Stomach (tissue), 9 donors: Measurements from ENCODE around the gene LCLAT1. TPM values are rescaled to one million over a fixed set of nuclear protein-coding genes. Genes with fewer than 3 reads are reported as not detected.

Source experiments
- DNase-seq, 2 donors: peaks; one replicate each; pipeline versions ENCODE4 v3.0.0 to v3.0.0-alpha.2; 2013 to 2019
- H3K27ac ChIP-seq, 5 donors: fragments of 200-600 bp in 4 of 5; sonication (generic) in 4 of 5; one replicate each; pipeline ENCODE4 v1.5.1; 2013 to 2019; ENCODE audit warnings: mild to moderate bottlenecking in 1 of 5, moderate library complexity in 1 of 5
- H3K27me3 ChIP-seq, 3 donors: fragments of 200-600 bp; sonication (generic); one replicate each; pipeline ENCODE4 v1.5.1; 2017 to 2019; ENCODE audit warnings: mixed run types in 1 of 3
- H3K36me3 ChIP-seq, 4 donors: fragments of 200-600 bp; sonication (generic); 1 replicate in 3 of 4; 2 replicates in 1 of 4; pipeline ENCODE4 v1.5.1; 2016 to 2019
- H3K4me1 ChIP-seq, 4 donors: fragments of 200-600 bp; sonication (generic); one replicate each; pipeline ENCODE4 v1.5.1; 2016 to 2019
- H3K4me3 ChIP-seq, 4 donors: fragments of 200-600 bp; sonication (generic) in 3 of 4; one replicate each; pipeline ENCODE4 v1.5.1; 2016 to 2019; ENCODE audit warnings: mild to moderate bottlenecking in 1 of 4
- H3K9me3 ChIP-seq, 4 donors: fragments of 200-600 bp; sonication (generic); one replicate each; pipeline ENCODE4 v1.5.1; 2016 to 2019
- CTCF ChIP-seq, 7 experiments: fragments of 450-650 bp in 4 of 7; fragments of 200-600 bp in 3 of 7; sonication (generic) in 3 of 7; IDR thresholded peaks; one replicate each; pipeline ENCODE4 v1.5.1; 2016 to 2019; ENCODE audit warnings: antibody characterized with exemption in 7 of 7, control low read depth in 2 of 7, mild to moderate bottlenecking in 1 of 7
- EP300 ChIP-seq: sonication (generic); formaldehyde crosslinking; IDR thresholded peaks from one replicate; pipeline ENCODE4 v1.6.1; 2017; ENCODE audit warnings: antibody characterized with exemption
- POLR2A ChIP-seq, 4 donors: fragments of 450-650 bp; IDR thresholded peaks; one replicate each; pipeline ENCODE4 v1.6.1; 2016; ENCODE audit warnings: antibody characterized with exemption in 4 of 4, control low read depth in 2 of 4, mild to moderate bottlenecking in 1 of 4, moderate library complexity in 1 of 4
- POLR2AphosphoS5 ChIP-seq, 3 donors: sonication (generic); formaldehyde crosslinking; IDR thresholded peaks; one replicate each; pipeline ENCODE4 v1.6.1; 2016; ENCODE audit warnings: antibody characterized with exemption in 3 of 3
- WGBS, 5 donors: extraction: QIAGEN DNeasy Blood & Tissue Kit in 3 of 5; methylation state at CpG; one replicate each; pipeline versions ENCODE4 v1.1.5 to v1.1.7; 2013 to 2018; 5-methylcytosine and 5-hydroxymethylcytosine counted together
- intact Hi-C: fragments of 100-400 bp; cut with DNase I; formaldehyde crosslinking; loops from one replicate; pipeline ENCODE4 v1.15.1; 2023; ENCODE audit warnings: low total_unique reads
- polyA plus RNA-seq, 3 donors: library from polyadenylated mRNA; stranded (reverse); fragments of 200-250 nt; gene quantifications; one replicate each; pipeline ENCODE4 v1.2.3, GENCODE V29; 2013
- total RNA-seq, 5 donors: library from RNA; depleted of rRNA; stranded (reverse); fragments of >200 nt; gene quantifications; one replicate each; pipeline versions ENCODE4 v1.1.0 to v1.2.3, GENCODE V29; 2014 to 2016
- donor health status: healthy with polysubstance abuse.
- donor health status: Bipolar disorder and iron deficiency.
- donor health status: healthy.

Gene LCLAT1
- total and polyA plus RNA-seq, 8 donors, result 0.76 to 51.3 (median 12.5) TPM

GRCh38 chr2:30427606-30428347 lies 19.3 kb upstream of the LCLAT1 start:
- DNase-seq, result no peak
- intact Hi-C loops, result no loop called here
- Histone ChIP-seq H3K4me3 (no peak overlapping the region), H3K4me1 (peaks cover 0 to 6% (median 2%) of the 10 kb centered on the region in 4 donors), H3K27me3 (no peaks in the 10 kb centered on the region), H3K27ac (no peak overlapping the region), H3K36me3 (no peaks in the 10 kb centered on the region), H3K9me3 (no peaks in the 10 kb centered on the region)
- TF ChIP-seq EP300, result no peak
- no peak for TF ChIP-seq POLR2A (IDR thresholded peaks at IDR 0.05)
- no peak for TF ChIP-seq CTCF (IDR thresholded peaks at IDR 0.05)
- no peak for TF ChIP-seq POLR2AphosphoS5 (IDR thresholded peaks at IDR 0.05)
- WGBS, 5 donors, result 68 to 81% (median 77%) methylated on average over 8 of the region's 8 CpGs

GRCh38 chr2:30428348-30428662 lies 18.7 kb upstream of the LCLAT1 start:
- DNase-seq, result no peak
- Histone ChIP-seq H3K27me3 (no peaks in the 10 kb centered on the region), H3K9me3 (no peaks in the 10 kb centered on the region), H3K36me3 (no peaks in the 10 kb centered on the region), H3K27ac (no peak overlapping the region), H3K4me3 (no peak overlapping the region), H3K4me1 (peaks cover 0 to 5% (median 0%) of the 10 kb centered on the region in 4 donors)
- TF ChIP-seq POLR2AphosphoS5 (IDR thresholded peaks at IDR 0.05), result no peak
- no peak for TF ChIP-seq POLR2A (IDR thresholded peaks at IDR 0.05)
- TF ChIP-seq EP300, result no peak
- no peak for TF ChIP-seq CTCF (IDR thresholded peaks at IDR 0.05)
- 65 to 84% (median 75%) methylated on average over 2 of the region's 2 CpGs for WGBS, 5 donors
- intact Hi-C loops, result no loop called here

- no peaks in the 10 kb centered on the region for H3K36me3 ChIP-seq
- 75 to 85% (median 84%) methylated on average over 3 of the region's 3 CpGs for WGBS, 5 donors
- no peak overlapping the region for H3K4me3 ChIP-seq
- no peak for DNase-seq
- no peaks in the 10 kb centered on the region for H3K9me3 ChIP-seq
- no peak overlapping the region for H3K27ac ChIP-seq
- peaks cover 0 to 11% (median 2%) of the 10 kb centered on the region in 4 donors for H3K4me1 ChIP-seq
- TF ChIP-seq EP300 (no peak), POLR2AphosphoS5 (IDR thresholded peaks at IDR 0.05) (no peak), CTCF (IDR thresholded peaks at IDR 0.05) (no peak), POLR2A (IDR thresholded peaks at IDR 0.05) (no peak)
- intact Hi-C loops, result no loop called here
- no peaks in the 10 kb centered on the region for H3K27me3 ChIP-seq
Observed at GRCh38 chr2:30428827-30429461, 18.1 kb upstream of the LCLAT1 start.

GRCh38 chr2:30433541-30434299 lies 13.3 kb upstream of the LCLAT1 start:
- Histone ChIP-seq H3K4me3 (no peak overlapping the region), H3K27me3 (no peaks in the 10 kb centered on the region), H3K27ac (no peak overlapping the region), H3K36me3 (no peaks in the 10 kb centered on the region), H3K4me1 (peaks cover 0 to 15% (median 2%) of the 10 kb centered on the region in 4 donors), H3K9me3 (no peaks in the 10 kb centered on the region)
- intact Hi-C loops, result no loop called here
- 44 to 66% (median 51%) methylated on average over 8 of the region's 8 CpGs for WGBS, 5 donors
- TF ChIP-seq POLR2AphosphoS5 (IDR thresholded peaks at IDR 0.05) (no peak), CTCF (IDR thresholded peaks at IDR 0.05) (no peak), EP300 (no peak), POLR2A (IDR thresholded peaks at IDR 0.05) (no peak)
- no peak for DNase-seq
